Left cardiac atrium (tissue), 4 donors: Measurements from ENCODE around the gene NISCH. TPM values are rescaled to one million over a fixed set of nuclear protein-coding genes. Genes with fewer than 3 reads are reported as not detected.
A peak's percentile ranks its signal among the peaks of the same experiment; 100 is the strongest.

ENCODE experiments used
- ATAC-seq, 2 donors: fragments of 200-7000 bp; cut with Tn5 transposase; one replicate each; pipeline ENCODE4 v1.9.1; 2020; ENCODE audit warnings: mild to moderate bottlenecking in 2 of 2, moderate library complexity in 2 of 2
- DNase-seq: peaks from one replicate; pipeline ENCODE4 v3.0.0-alpha.2; 2020
- intact Hi-C, 2 donors: fragments of 100-400 bp; cut with DNase I; formaldehyde crosslinking; loops; one replicate each; pipeline versions ENCODE4 v1.14.1 to v1.15.1; 2022 to 2023
- long read RNA-seq: library from polyadenylated mRNA; unstranded; transcript quantifications from one replicate; pipeline ENCODE4 v2.0.0, GENCODE V29; 2021
- total RNA-seq, 2 donors: library from RNA; stranded (reverse); fragmentation: NEBNext Ultra II Directional; extraction: Animal tissue kit (Norgen Biotek cat#: 25700); gene quantifications; one replicate each; pipeline ENCODE4 v1.2.1, GENCODE V29; 2021
- donor health status: DM: no; HTN: yes; CAD: no.
- donor health status: DM: no; HTN: yes; CAD: no; lungs with severe emphysema.
- donor health status: DM: yes; HTN: yes; CAD: no.
- donor health status: Dilated cardiomyopathy.

Gene NISCH
- total RNA-seq = 10 to 100 TPM; 45.9 to 49.0 TPM
- long read RNA-seq, full-length matches to known transcripts = 17 of 60 reads
- long read RNA-seq, partial matches to known transcripts = 35 of 60 reads
- long read RNA-seq, other reads (novel, unspliced or antisense) = 8 of 60 reads

GRCh38 chr3:52455283-52456168 is at the start of gene NISCH:
Gene NISCH (plus strand): TSS chr3:52455604. CDS start chr3:52455642, 38 bp downstream.
- ATAC-seq = peak; percentile 75 to 81
- intact Hi-C loops = loop anchor here in 1 of 2 donors (10.0 kb wide), 1 partner anchor 229 kb away; the partner anchor contains the start of genes GNL3 and PBRM1
- DNase-seq = peak; percentile 92

DNA sequence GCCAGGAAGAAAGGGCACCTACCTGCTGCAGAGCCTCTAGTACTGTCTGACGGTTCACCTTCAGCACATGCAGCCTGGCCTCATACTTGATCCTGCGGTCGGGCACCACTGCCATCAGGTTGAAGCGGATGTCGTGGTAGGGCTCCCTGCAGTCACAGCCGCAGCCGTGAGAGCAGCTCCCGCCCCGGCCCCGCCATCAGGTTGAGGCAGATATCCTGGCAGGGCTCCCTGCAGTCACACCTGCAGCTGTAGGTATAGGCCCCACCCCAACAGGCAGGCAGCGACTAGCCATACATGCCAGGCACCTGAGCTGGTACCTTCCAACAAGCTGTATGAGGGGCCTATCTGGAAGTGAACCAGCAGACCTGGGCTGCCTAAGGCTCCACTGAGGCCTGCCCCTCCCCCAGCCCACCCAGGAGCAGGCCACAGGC is 49.2 kb upstream of the NISCH start:
- ATAC-seq (no peak), DNase-seq (no peak)
- intact Hi-C loops = no loop called here

- intact Hi-C loops = no loop called here
- DNase-seq (no peak), ATAC-seq (no peak)
Observed at GRCh38 chr3:52406791-52407510, 48.5 kb upstream of the NISCH start.

GRCh38 chr3:52407779-52408178 is 47.6 kb upstream of the NISCH start:
- DNase-seq (no peak), ATAC-seq (no peak)
- intact Hi-C loops = no loop called here

- ATAC-seq (no peak), DNase-seq (no peak)
- intact Hi-C loops = no loop called here
Observed at GRCh38 chr3:52408466-52408865, 46.9 kb upstream of the NISCH start.

- no peak for ATAC-seq
- intact Hi-C loops = no loop called here
Observed at GRCh38 chr3:52415800-52416199, 39.6 kb upstream of the NISCH start.

DNA sequence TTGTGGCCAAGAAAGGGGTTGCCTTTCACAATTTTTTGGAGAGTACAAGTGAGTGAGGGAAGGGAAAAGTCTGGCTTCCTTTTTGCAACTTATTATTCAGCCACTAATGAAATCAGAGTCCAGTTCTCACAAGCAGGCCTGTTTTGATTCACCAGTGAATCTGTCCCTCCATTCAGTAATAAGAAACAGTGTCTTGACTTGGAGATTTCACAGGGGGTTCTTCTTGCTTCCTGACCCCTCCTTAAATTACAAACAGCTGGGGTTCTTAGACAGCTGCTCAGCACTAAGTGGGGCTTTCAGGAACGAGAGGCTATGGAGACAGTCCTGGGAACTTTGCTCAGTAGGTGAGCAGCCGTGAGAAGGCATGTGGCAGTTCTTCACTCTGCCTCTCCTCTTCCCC is 35.0 kb upstream of the NISCH start:
- ATAC-seq = peak in 1 of 2 donors; percentile 31
- intact Hi-C loops = no loop called here

More at GRCh38 chr3:52415800-52416199, 39.6 kb upstream of the NISCH start:
- no peak for DNase-seq

DNA sequence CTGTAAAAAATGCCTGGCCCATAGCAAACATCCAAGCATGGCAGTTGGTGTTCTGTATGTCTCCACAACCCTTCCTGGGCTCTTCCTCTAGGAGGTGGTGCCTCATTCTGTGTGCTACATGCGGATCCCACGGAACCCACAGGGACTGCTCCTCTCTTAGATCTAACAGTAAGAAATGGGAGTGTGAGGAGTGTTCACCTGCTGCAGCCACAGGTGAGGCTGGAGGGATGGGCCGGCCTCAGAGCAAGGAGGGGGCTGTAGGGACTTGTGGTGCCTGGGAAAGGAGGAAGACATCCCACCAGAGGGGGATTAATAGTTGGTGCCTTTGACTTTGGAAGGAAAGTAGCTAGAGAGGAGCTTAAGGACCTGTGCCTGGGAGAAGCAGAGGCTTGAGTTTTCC is 32.7 kb upstream of the NISCH start:
- no peak for DNase-seq
- intact Hi-C loops = no loop called here
- ATAC-seq = no peak

More for the DNA sequence above, 35.0 kb upstream of the NISCH start:
- DNase-seq = no peak

DNA sequence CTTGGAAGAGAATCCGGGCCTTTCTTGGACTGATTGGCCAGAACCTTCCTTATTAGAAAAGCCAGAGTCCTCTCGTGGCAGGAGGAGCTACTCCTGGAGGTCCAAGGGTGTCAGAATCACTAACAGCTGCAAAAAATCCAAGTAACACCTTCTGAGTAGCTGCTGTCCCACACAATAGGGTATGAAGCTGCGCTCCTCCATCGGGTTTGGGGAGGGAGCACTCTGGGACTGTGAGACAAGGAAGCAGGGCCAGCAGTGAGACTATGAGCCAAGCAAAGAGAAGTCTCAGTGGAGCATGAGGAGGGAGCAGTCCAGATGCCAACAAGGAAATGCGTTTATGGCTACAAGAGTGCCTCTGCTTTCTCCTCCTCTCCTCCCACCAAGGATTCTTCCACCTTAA is 32.2 kb upstream of the NISCH start:
- DNase-seq = no peak
- intact Hi-C loops = no loop called here
- peak; percentile 36 to 80 for ATAC-seq

DNA sequence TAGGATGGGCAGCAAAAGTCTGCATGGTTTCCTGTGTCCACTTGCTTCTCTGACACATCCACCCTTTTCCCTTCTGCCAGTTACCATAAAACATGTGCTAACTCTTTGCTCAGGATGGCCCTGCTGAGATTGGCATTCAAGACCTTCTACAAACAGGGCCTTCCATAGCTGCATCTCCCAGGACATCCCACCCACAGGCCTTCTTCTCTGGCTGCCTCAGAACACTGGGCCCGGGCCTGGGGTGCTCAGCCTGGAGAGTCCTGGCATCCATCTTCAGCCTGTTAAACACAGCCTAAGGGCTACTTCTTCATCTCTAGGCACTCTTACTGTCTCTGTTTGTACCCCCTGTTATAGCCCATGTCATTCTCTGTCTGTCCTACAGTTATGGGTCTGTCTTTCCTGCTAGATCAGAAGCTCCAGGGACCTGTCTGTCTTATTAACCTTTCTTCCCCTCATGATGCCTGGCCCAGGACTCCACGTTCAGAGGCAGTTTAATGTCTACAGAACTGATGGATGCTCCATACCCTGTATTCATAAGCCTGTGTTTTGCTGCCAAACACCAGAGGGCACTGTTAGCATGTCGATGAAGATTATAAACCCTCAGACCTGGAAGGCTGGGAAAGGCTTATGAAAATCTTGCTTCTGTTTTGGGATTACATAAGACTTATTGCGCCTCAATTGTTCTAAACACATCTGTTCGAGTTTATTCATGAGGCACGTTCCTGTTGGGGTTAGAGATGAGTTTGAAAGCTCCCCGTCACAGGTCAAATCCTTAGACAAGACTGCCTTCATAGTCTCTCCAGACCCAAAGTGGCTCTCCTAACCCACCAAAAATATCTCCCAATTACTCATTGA is 27.0 kb upstream of the NISCH start:
- ATAC-seq (peak; percentile 72 to 79), DNase-seq (peak; percentile 64)
- intact Hi-C loops = loop anchor here in 1 of 2 donors (1.0 kb wide), 1 partner anchor 19 kb away; no protein-coding TSS in a partner anchor

DNA sequence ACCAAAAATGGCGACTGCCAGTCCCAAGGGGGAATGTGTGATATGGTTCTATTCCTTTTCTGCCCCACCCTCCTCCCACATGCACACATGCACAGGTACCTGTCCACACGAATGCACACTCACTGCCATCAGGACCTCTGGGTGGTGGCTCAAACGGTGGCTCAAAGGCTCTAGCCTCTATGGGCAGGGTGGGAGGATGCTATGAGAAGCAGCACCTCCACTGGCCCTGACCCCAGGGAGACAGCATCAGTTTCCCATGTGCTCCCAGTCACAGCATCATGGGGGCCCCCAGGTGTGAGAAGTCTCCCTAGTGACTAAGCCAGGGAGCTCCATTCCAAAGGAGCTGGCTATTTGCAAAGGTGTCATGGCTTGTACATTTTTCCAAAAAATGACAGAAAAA is 26.4 kb upstream of the NISCH start:
- ATAC-seq (no peak), DNase-seq (no peak)
- intact Hi-C loops = no loop called here

GRCh38 chr3:52429779-52430415 is 25.5 kb upstream of the NISCH start:
- intact Hi-C loops = no loop called here
- ATAC-seq (peak in 1 of 2 donors; percentile 13), DNase-seq (no peak)

- DNase-seq (no peak), ATAC-seq (no peak)
- intact Hi-C loops = no loop called here
Observed at GRCh38 chr3:52430416-52430810, 25.0 kb upstream of the NISCH start.

DNA sequence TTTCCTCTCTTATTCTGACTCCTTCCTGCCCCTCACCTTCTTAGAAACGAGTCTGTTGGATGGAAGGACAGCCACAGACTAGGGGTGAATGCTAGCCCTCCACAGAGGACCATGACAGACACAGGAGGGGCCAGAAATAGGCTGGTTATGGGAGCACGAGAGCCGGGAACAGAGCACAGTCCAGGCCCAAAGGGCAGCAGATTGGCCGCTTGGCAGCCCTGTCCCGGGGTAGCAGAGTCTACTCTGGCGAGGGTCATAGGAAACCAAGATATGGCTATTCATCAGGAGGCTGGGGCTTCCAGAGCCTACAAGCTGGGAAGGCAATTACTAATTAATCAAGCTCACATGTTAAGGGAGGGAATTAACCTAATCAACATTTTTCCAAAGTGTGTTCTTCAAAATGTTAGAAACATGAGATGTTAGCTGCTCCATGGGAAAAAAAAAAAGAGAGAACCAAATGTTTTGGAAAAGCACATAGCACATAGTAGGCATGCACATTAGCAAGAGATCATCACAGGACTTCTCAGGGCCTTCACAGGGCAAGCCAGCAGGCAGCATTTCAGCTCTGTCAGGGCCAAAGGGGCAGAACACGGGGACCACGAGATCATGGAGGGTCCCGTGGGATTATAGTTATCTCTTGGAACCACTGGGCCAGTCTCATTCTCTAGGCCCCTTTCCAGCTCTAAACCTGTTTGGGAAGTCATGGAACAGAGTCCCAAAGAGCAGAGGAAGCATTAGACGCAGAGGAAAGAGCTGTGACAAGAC is 23.8 kb upstream of the NISCH start:
- ATAC-seq = peak in 1 of 2 donors; percentile 13
- intact Hi-C loops = no loop called here

GRCh38 chr3:52432225-52432624 is 23.2 kb upstream of the NISCH start:
- no peak for DNase-seq
- no peak for ATAC-seq
- intact Hi-C loops = no loop called here

More for the DNA sequence above, 23.8 kb upstream of the NISCH start:
- DNase-seq = no peak

- intact Hi-C loops = no loop called here
- DNase-seq (no peak), ATAC-seq (peak; percentile 5 to 23)
Observed at GRCh38 chr3:52432691-52433141, 22.7 kb upstream of the NISCH start.

DNA sequence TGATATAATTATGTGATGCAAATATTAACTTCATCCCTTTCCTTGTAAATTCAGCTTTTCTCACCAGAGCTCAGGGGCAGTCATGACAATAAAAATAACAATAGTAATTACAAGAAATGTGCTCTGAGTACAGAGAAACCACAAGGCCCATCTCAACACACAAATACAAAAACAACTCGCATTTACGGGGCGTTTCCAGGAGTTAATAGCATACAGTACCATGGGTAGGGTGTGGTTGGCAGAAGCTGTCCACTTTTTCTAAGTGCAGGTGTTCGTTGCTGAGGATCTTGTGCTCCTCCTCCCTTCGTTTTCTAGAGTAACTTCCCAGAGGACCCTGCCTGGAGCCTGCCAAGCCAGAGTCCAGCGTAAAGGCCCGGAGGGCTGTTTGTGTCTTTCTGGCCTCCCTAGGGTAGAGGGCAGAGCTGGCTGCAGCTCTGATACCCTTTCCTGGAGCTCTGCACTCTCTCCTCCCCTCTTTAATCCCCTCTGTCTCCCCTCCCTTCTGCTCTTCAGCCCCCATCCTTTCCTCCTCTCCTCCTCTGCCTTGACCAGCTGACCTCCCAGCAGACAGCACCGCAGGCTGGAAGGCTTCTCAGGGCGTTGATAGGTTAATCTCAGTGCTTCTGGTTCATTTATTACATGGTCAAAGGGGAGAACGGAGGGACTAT is 21.9 kb upstream of the NISCH start:
- intact Hi-C loops = no loop called here
- ATAC-seq = peak; percentile 4 to 20
- DNase-seq = no peak
